Measurements from ENCODE around the gene GRP.
"Not testable (repeated sequence)": the region's sequence is repeated elsewhere in the genome, so short reads cannot be mapped to it uniquely, and the experiment has no call there.

Gene GRP

GRCh38 chr18:59238385-59238784 lies 18.4 kb downstream of the GRP start:
- Histone ChIP-seq H3K18ac (ENCODE audit: low read length) (no peak overlapping the region), H2BK15ac (replicated peaks; ENCODE audit: low read depth) (no peak overlapping the region), H3K4me2 (ENCODE audit: low read length) (no peak overlapping the region), H3K4me1 (ENCODE audit: control insufficient read depth, low read depth, low read length) (no peaks in the 10 kb centered on the region), H3K4me3 (ENCODE audit: low read length) (no peak overlapping the region), H3K9ac (ENCODE audit: low read length) (no peak overlapping the region), H2AK5ac (ENCODE audit: low read length) (no peak overlapping the region), H3K27ac (ENCODE audit: low read depth, low read length) (no peak overlapping the region), H3K56ac (ENCODE audit: low read length) (no peak overlapping the region), H3K79me2 (ENCODE audit: control insufficient read depth, insufficient read depth, low read length) (no peaks in the 10 kb centered on the region), H2BK120ac (ENCODE audit: low read depth, low read length) (no peak overlapping the region), H3K27me3 (ENCODE audit: insufficient read depth, low read length, poor library complexity) (no peaks in the 10 kb centered on the region), H4K5ac (ENCODE audit: low read length) (no peak overlapping the region), H3K36me3 (ENCODE audit: control insufficient read depth, insufficient read depth, low read length) (no peaks in the 10 kb centered on the region), H4K8ac (ENCODE audit: low read depth, low read length) (no peak overlapping the region), H2BK5ac (ENCODE audit: low read length) (no peak overlapping the region), H3K4ac (ENCODE audit: low read depth, low read length) (no peak overlapping the region), H3K79me1 (ENCODE audit: low read length) (no peaks in the 10 kb centered on the region), H3K23ac (ENCODE audit: low read length) (no peak overlapping the region)
- no peak for DNase-seq

GRCh38 chr18:59239642-59240041 lies 19.7 kb downstream of the GRP start:
- WGBS (ENCODE audit: extremely low coverage, insufficient coverage, low lambda C conversion rate): no CpG with 5 or more reads among the region's 4 CpGs
- Histone ChIP-seq H4K5ac (ENCODE audit: low read length) (no peak overlapping the region), H3K27me3 (ENCODE audit: insufficient read depth, low read length, poor library complexity) (no peaks in the 10 kb centered on the region), H4K8ac (ENCODE audit: low read depth, low read length) (no peak overlapping the region), H3K9ac (ENCODE audit: low read length) (no peak overlapping the region), H2BK120ac (ENCODE audit: low read depth, low read length) (no peak overlapping the region), H3K27ac (ENCODE audit: low read depth, low read length) (no peak overlapping the region), H2BK15ac (replicated peaks; ENCODE audit: low read depth) (no peak overlapping the region), H3K18ac (ENCODE audit: low read length) (no peak overlapping the region), H3K56ac (ENCODE audit: low read length) (no peak overlapping the region), H3K36me3 (ENCODE audit: control insufficient read depth, insufficient read depth, low read length) (no peaks in the 10 kb centered on the region), H3K4me1 (ENCODE audit: control insufficient read depth, low read depth, low read length) (no peaks in the 10 kb centered on the region), H3K79me1 (ENCODE audit: low read length) (no peaks in the 10 kb centered on the region), H3K4me3 (ENCODE audit: low read length) (no peak overlapping the region), H2BK5ac (ENCODE audit: low read length) (no peak overlapping the region), H3K79me2 (ENCODE audit: control insufficient read depth, insufficient read depth, low read length) (no peaks in the 10 kb centered on the region), H2AK5ac (ENCODE audit: low read length) (no peak overlapping the region), H3K23ac (ENCODE audit: low read length) (no peak overlapping the region), H3K4ac (ENCODE audit: low read depth, low read length) (no peak overlapping the region), H3K4me2 (ENCODE audit: low read length) (no peak overlapping the region)
- DNase-seq: peak; percentile 79

- Histone ChIP-seq H3K79me2 (ENCODE audit: control insufficient read depth, insufficient read depth, low read length) (no peaks in the 10 kb centered on the region), H4K5ac (ENCODE audit: low read length) (no peak overlapping the region), H4K8ac (ENCODE audit: low read depth, low read length) (no peak overlapping the region), H3K27me3 (ENCODE audit: insufficient read depth, low read length, poor library complexity) (no peaks in the 10 kb centered on the region), H2BK120ac (ENCODE audit: low read depth, low read length) (no peak overlapping the region), H3K4me3 (ENCODE audit: low read length) (no peak overlapping the region), H3K18ac (ENCODE audit: low read length) (no peak overlapping the region), H2BK15ac (replicated peaks; ENCODE audit: low read depth) (no peak overlapping the region), H3K9ac (ENCODE audit: low read length) (no peak overlapping the region), H3K79me1 (ENCODE audit: low read length) (no peaks in the 10 kb centered on the region), H2AK5ac (ENCODE audit: low read length) (no peak overlapping the region), H3K4me1 (ENCODE audit: control insufficient read depth, low read depth, low read length) (peaks cover 9% of the 10 kb centered on the region), H3K27ac (ENCODE audit: low read depth, low read length) (no peak overlapping the region), H3K4me2 (ENCODE audit: low read length) (no peak overlapping the region), H2BK5ac (ENCODE audit: low read length) (no peak overlapping the region), H3K36me3 (ENCODE audit: control insufficient read depth, insufficient read depth, low read length) (no peaks in the 10 kb centered on the region), H3K23ac (ENCODE audit: low read length) (no peak overlapping the region), H3K56ac (ENCODE audit: low read length) (no peak overlapping the region), H3K4ac (ENCODE audit: low read depth, low read length) (no peak overlapping the region)
- no peak for DNase-seq
- WGBS (ENCODE audit: extremely low coverage, insufficient coverage, low lambda C conversion rate): no CpG with 5 or more reads among the region's 2 CpGs
Measured at GRCh38 chr18:59242906-59243305, 22.9 kb downstream of the GRP start.

GRCh38 chr18:59246796-59247195 lies 26.8 kb downstream of the GRP start:
- no peak overlapping the region for H3K4me3 ChIP-seq (ENCODE audit: low read length)

GRCh38 chr18:59249199-59249774 lies 29.3 kb downstream of the GRP start:
- Histone ChIP-seq H2AK5ac (ENCODE audit: low read length) (no peak overlapping the region), H3K18ac (ENCODE audit: low read length) (no peak overlapping the region), H3K4me2 (ENCODE audit: low read length) (no peak overlapping the region), H3K4ac (ENCODE audit: low read depth, low read length) (no peak overlapping the region), H2BK120ac (ENCODE audit: low read depth, low read length) (no peak overlapping the region), H3K4me3 (ENCODE audit: low read length) (no peak overlapping the region), H3K56ac (ENCODE audit: low read length) (peak overlapping the region; percentile 25), H3K36me3 (ENCODE audit: control insufficient read depth, insufficient read depth, low read length) (no peaks in the 10 kb centered on the region), H3K79me2 (ENCODE audit: control insufficient read depth, insufficient read depth, low read length) (no peaks in the 10 kb centered on the region), H3K23ac (ENCODE audit: low read length) (no peak overlapping the region), H3K27me3 (ENCODE audit: insufficient read depth, low read length, poor library complexity) (no peaks in the 10 kb centered on the region), H3K4me1 (ENCODE audit: control insufficient read depth, low read depth, low read length) (peaks cover 9% of the 10 kb centered on the region), H3K27ac (ENCODE audit: low read depth, low read length) (no peak overlapping the region), H2BK5ac (ENCODE audit: low read length) (no peak overlapping the region), H3K9ac (ENCODE audit: low read length) (no peak overlapping the region), H2BK15ac (replicated peaks; ENCODE audit: low read depth) (no peak overlapping the region), H4K5ac (ENCODE audit: low read length) (no peak overlapping the region), H3K79me1 (ENCODE audit: low read length) (no peaks in the 10 kb centered on the region), H4K8ac (ENCODE audit: low read depth, low read length) (peak overlapping the region; percentile 28)
- WGBS (ENCODE audit: extremely low coverage, insufficient coverage, low lambda C conversion rate): no CpG with 5 or more reads among the region's 5 CpGs
- DNase-seq: peak; percentile 83

More at GRCh38 chr18:59246796-59247195, 26.8 kb downstream of the GRP start:
- Histone ChIP-seq H4K5ac (ENCODE audit: low read length) (no peak overlapping the region), H3K23ac (ENCODE audit: low read length) (peak overlapping the region; percentile 48), H3K4me1 (ENCODE audit: control insufficient read depth, low read depth, low read length) (peaks cover 9% of the 10 kb centered on the region), H2AK5ac (ENCODE audit: low read length) (peak overlapping the region; percentile 87), H3K27ac (ENCODE audit: low read depth, low read length) (peak overlapping the region; percentile 97), H3K9ac (ENCODE audit: low read length) (peak overlapping the region; percentile 52), H2BK5ac (ENCODE audit: low read length) (peak overlapping the region; percentile 100), H3K4ac (ENCODE audit: low read depth, low read length) (no peak overlapping the region), H3K36me3 (ENCODE audit: control insufficient read depth, insufficient read depth, low read length) (no peaks in the 10 kb centered on the region), H3K56ac (ENCODE audit: low read length) (peak overlapping the region; percentile 79), H3K79me1 (ENCODE audit: low read length) (no peaks in the 10 kb centered on the region), H2BK15ac (replicated peaks; ENCODE audit: low read depth) (no peak overlapping the region), H2BK120ac (ENCODE audit: low read depth, low read length) (no peak overlapping the region), H3K4me2 (ENCODE audit: low read length) (no peak overlapping the region), H3K27me3 (ENCODE audit: insufficient read depth, low read length, poor library complexity) (no peaks in the 10 kb centered on the region), H4K8ac (ENCODE audit: low read depth, low read length) (no peak overlapping the region), H3K79me2 (ENCODE audit: control insufficient read depth, insufficient read depth, low read length) (no peaks in the 10 kb centered on the region), H3K18ac (ENCODE audit: low read length) (peak overlapping the region; percentile 87)
- DNase-seq: peak; percentile 87
- WGBS (ENCODE audit: extremely low coverage, insufficient coverage, low lambda C conversion rate): no CpG with 5 or more reads among the region's 4 CpGs

- not testable (repeated sequence) for H3K9ac ChIP-seq (ENCODE audit: low read length); H2AK5ac ChIP-seq (ENCODE audit: low read length); H2BK120ac ChIP-seq (ENCODE audit: low read depth, low read length); H3K4me2 ChIP-seq (ENCODE audit: low read length); H3K27me3 ChIP-seq (ENCODE audit: insufficient read depth, low read length, poor library complexity); H3K36me3 ChIP-seq (ENCODE audit: control insufficient read depth, insufficient read depth, low read length); H3K79me1 ChIP-seq (ENCODE audit: low read length); H2BK15ac ChIP-seq (replicated peaks; ENCODE audit: low read depth); H3K4me1 ChIP-seq (ENCODE audit: control insufficient read depth, low read depth, low read length); H3K4me3 ChIP-seq (ENCODE audit: low read length); DNase-seq; H3K18ac ChIP-seq (ENCODE audit: low read length); H3K56ac ChIP-seq (ENCODE audit: low read length); H4K5ac ChIP-seq (ENCODE audit: low read length); H4K8ac ChIP-seq (ENCODE audit: low read depth, low read length); H3K27ac ChIP-seq (ENCODE audit: low read depth, low read length); H3K4ac ChIP-seq (ENCODE audit: low read depth, low read length); H2BK5ac ChIP-seq (ENCODE audit: low read length); H3K23ac ChIP-seq (ENCODE audit: low read length); H3K79me2 ChIP-seq (ENCODE audit: control insufficient read depth, insufficient read depth, low read length)
- no CpG with 5 or more reads among the region's 30 CpGs for WGBS (ENCODE audit: extremely low coverage, insufficient coverage, low lambda C conversion rate)
Measured at GRCh38 chr18:59255491-59255890, 35.5 kb downstream of the GRP start.

All from mesendoderm (in vitro differentiated cells).